HG03064 (cell line): ENCODE measurements around the gene ACTL7B.

ENCODE experiments used
- ATAC-seq: cut with Tn5 transposase; IDR thresholded peaks from one replicate; pipeline ENCODE4 v1.9.1; 2021; ENCODE audit warnings: low read depth; ENCODE audit not compliant: unreplicated experiment

ACTL7B gene

DNA sequence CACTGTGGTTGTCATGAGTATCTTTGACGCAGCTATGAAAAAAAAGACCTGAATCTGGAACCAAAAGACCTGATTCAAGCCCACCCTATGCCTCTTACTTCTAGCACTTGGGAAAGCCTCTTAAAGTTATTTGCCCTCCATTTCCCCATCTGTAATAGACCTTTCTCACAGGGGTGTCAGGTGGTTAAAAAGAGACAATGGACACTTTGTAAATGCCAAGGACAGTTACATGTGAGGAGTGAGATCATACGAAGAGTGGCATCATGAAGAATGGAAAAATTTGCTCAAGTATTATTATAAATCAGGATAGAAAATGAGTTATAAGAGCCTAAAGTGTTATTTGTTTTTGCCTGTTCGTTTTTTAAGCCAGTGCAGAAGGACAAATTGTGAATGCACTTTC lies 46.5 kb downstream of the ACTL7B start:
- no peak for ATAC-seq
